ENCODE measurements around the gene COLEC11. TPM values are rescaled to one million over a fixed set of nuclear protein-coding genes. Genes with fewer than 3 reads are reported as not detected.
"Not testable (repeated sequence)": the region's sequence is repeated elsewhere in the genome, so short reads cannot be mapped to it uniquely, and the experiment has no call there.

COLEC11 gene
- total RNA-seq, 2 donors from 2014 or later: not detected

- Mint-ChIP-seq H3K4me3 (no peak overlapping the region), H3K27me3 (no peaks in the 10 kb centered on the region), H3K36me3 (ENCODE audit: low read depth) (peaks cover 3% of the 10 kb centered on the region), H3K4me1 (peaks cover 14% of the 10 kb centered on the region), H3K27ac (no peak overlapping the region)
- no peak for ATAC-seq
- no peaks in the 10 kb centered on the region for H3K9me3 ChIP-seq (ENCODE audit: control insufficient read depth, low read length, poor library complexity, severe bottlenecking)
- DNase-seq: no peak
These were observed 59.8 kb downstream of the COLEC11 start for GRCh38 chr2:3654531-3655225.

- no peak for ATAC-seq
- H3K4me3 Mint-ChIP-seq: no peak overlapping the region
- H3K27ac Mint-ChIP-seq: no peak overlapping the region
These were observed 61.2 kb downstream of the COLEC11 start for GRCh38 chr2:3655871-3656761.

GRCh38 chr2:3656762-3657721 lies 62.1 kb downstream of the COLEC11 start:
- H3K27ac Mint-ChIP-seq: no peak overlapping the region

More at GRCh38 chr2:3655871-3656761, 61.2 kb downstream of the COLEC11 start:
- Mint-ChIP-seq H3K27me3 (no peaks in the 10 kb centered on the region), H3K4me1 (peaks cover 15% of the 10 kb centered on the region), H3K36me3 (ENCODE audit: low read depth) (no peaks in the 10 kb centered on the region)
- H3K9me3 ChIP-seq (ENCODE audit: control insufficient read depth, low read length, poor library complexity, severe bottlenecking): no peaks in the 10 kb centered on the region
- DNase-seq: no peak

GRCh38 chr2:3657881-3658280 lies 63.0 kb downstream of the COLEC11 start, which contains the start of gene ALLC:
TSS of gene ALLC (plus strand) at chr2:3658200. CDS start at chr2:3671158, 12,958 bp downstream.
- H3K9me3 ChIP-seq (ENCODE audit: control insufficient read depth, low read length, poor library complexity, severe bottlenecking): no peaks in the 10 kb centered on the region
- no peak for DNase-seq
- H3K4me3 Mint-ChIP-seq: no peak within 1 kb of the TSS
- peak within 1 kb of the TSS; percentile 62 for H3K27ac Mint-ChIP-seq
- no peak for ATAC-seq
- H3K27me3 Mint-ChIP-seq: no peaks in the 10 kb centered on the region
- H3K4me1 Mint-ChIP-seq: peaks cover 8% of the 10 kb centered on the region
- H3K36me3 Mint-ChIP-seq (ENCODE audit: low read depth): no peaks in the 10 kb centered on the region

More at GRCh38 chr2:3656762-3657721, 62.1 kb downstream of the COLEC11 start:
- H3K9me3 ChIP-seq (ENCODE audit: control insufficient read depth, low read length, poor library complexity, severe bottlenecking): no peaks in the 10 kb centered on the region
- H3K4me3 Mint-ChIP-seq: no peak overlapping the region
- no peaks in the 10 kb centered on the region for H3K36me3 Mint-ChIP-seq (ENCODE audit: low read depth)
- H3K4me1 Mint-ChIP-seq: peaks cover 8% of the 10 kb centered on the region
- no peaks in the 10 kb centered on the region for H3K27me3 Mint-ChIP-seq
- ATAC-seq (no peak), DNase-seq (no peak)

GRCh38 chr2:3659447-3660432 lies 64.8 kb downstream of the COLEC11 start:
- DNase-seq (no peak), ATAC-seq (no peak)
- H3K27ac Mint-ChIP-seq: no peak overlapping the region
- no peak overlapping the region for H3K4me3 Mint-ChIP-seq
- no peaks in the 10 kb centered on the region for H3K36me3 Mint-ChIP-seq (ENCODE audit: low read depth)
- no peaks in the 10 kb centered on the region for H3K27me3 Mint-ChIP-seq
- no peaks in the 10 kb centered on the region for H3K9me3 ChIP-seq (ENCODE audit: control insufficient read depth, low read length, poor library complexity, severe bottlenecking)
- peaks cover 4% of the 10 kb centered on the region for H3K4me1 Mint-ChIP-seq

GRCh38 chr2:3660640-3661039 lies 65.7 kb downstream of the COLEC11 start:
- not testable (repeated sequence) for H3K27ac Mint-ChIP-seq; DNase-seq; H3K9me3 ChIP-seq (ENCODE audit: control insufficient read depth, low read length, poor library complexity, severe bottlenecking); H3K27me3 Mint-ChIP-seq; H3K36me3 Mint-ChIP-seq (ENCODE audit: low read depth); H3K4me3 Mint-ChIP-seq; H3K4me1 Mint-ChIP-seq; ATAC-seq

GRCh38 chr2:3661149-3661660 lies 66.3 kb downstream of the COLEC11 start:
- H3K4me3 Mint-ChIP-seq: no peak overlapping the region
- H3K9me3 ChIP-seq (ENCODE audit: control insufficient read depth, low read length, poor library complexity, severe bottlenecking): no peaks in the 10 kb centered on the region
- no peaks in the 10 kb centered on the region for H3K27me3 Mint-ChIP-seq
- DNase-seq (no peak), ATAC-seq (no peak)
- peak overlapping the region; percentile 53 for H3K27ac Mint-ChIP-seq
- H3K4me1 Mint-ChIP-seq: peaks cover 4% of the 10 kb centered on the region
- H3K36me3 Mint-ChIP-seq (ENCODE audit: low read depth): no peaks in the 10 kb centered on the region

GRCh38 chr2:3662239-3662638 lies 67.3 kb downstream of the COLEC11 start:
- no peak for DNase-seq
- no peak overlapping the region for H3K4me3 Mint-ChIP-seq
- no peaks in the 10 kb centered on the region for H3K9me3 ChIP-seq (ENCODE audit: control insufficient read depth, low read length, poor library complexity, severe bottlenecking)
- no peaks in the 10 kb centered on the region for H3K36me3 Mint-ChIP-seq (ENCODE audit: low read depth)
- H3K4me1 Mint-ChIP-seq: peaks cover 4% of the 10 kb centered on the region
- no peaks in the 10 kb centered on the region for H3K27me3 Mint-ChIP-seq
- no peak for ATAC-seq
- peak overlapping the region; percentile 53 for H3K27ac Mint-ChIP-seq

GRCh38 chr2:3664118-3664517 lies 69.2 kb downstream of the COLEC11 start:
- no peaks in the 10 kb centered on the region for H3K9me3 ChIP-seq (ENCODE audit: control insufficient read depth, low read length, poor library complexity, severe bottlenecking)
- no peak overlapping the region for H3K4me3 Mint-ChIP-seq
- ATAC-seq (no peak), DNase-seq (no peak)
- H3K27me3 Mint-ChIP-seq: peaks cover 8% of the 10 kb centered on the region
- no peak overlapping the region for H3K27ac Mint-ChIP-seq
- H3K4me1 Mint-ChIP-seq: peaks cover 7% of the 10 kb centered on the region
- peaks cover 3% of the 10 kb centered on the region for H3K36me3 Mint-ChIP-seq (ENCODE audit: low read depth)

GRCh38 chr2:3664925-3665324 lies 70.0 kb downstream of the COLEC11 start:
- Mint-ChIP-seq H3K4me1 (peaks cover 6% of the 10 kb centered on the region), H3K36me3 (ENCODE audit: low read depth) (peaks cover 3% of the 10 kb centered on the region), H3K4me3 (no peak overlapping the region), H3K27me3 (peaks cover 8% of the 10 kb centered on the region), H3K27ac (no peak overlapping the region)
- DNase-seq (no peak), ATAC-seq (no peak)
- no peaks in the 10 kb centered on the region for H3K9me3 ChIP-seq (ENCODE audit: control insufficient read depth, low read length, poor library complexity, severe bottlenecking)

GRCh38 chr2:3665886-3666612 lies 71.1 kb downstream of the COLEC11 start:
- H3K27me3 Mint-ChIP-seq: peaks cover 17% of the 10 kb centered on the region
- no peak for ATAC-seq
- no peak overlapping the region for H3K4me3 Mint-ChIP-seq
- peaks cover 3% of the 10 kb centered on the region for H3K4me1 Mint-ChIP-seq
- H3K9me3 ChIP-seq (ENCODE audit: control insufficient read depth, low read length, poor library complexity, severe bottlenecking): no peaks in the 10 kb centered on the region
- no peak overlapping the region for H3K27ac Mint-ChIP-seq
- H3K36me3 Mint-ChIP-seq (ENCODE audit: low read depth): peaks cover 3% of the 10 kb centered on the region
- DNase-seq: no peak

All from T-helper 17 cell (primary cell).